WTC11 (cell line): Measurements from ENCODE around the gene ASTN2. TPM values are rescaled to one million over a fixed set of nuclear protein-coding genes. Genes with fewer than 3 reads are reported as not detected.

Source experiments
- ATAC-seq: fragments of 200-7000 bp; cut with Tn5 transposase; 2 replicates; pipeline ENCODE4 v1.10.0; 2021; ENCODE audit warnings: mild to moderate bottlenecking, moderate library complexity
- CTCF ChIA-PET: fragments of 300-600 bp; sonication (Branson Sonifier 250); formaldehyde crosslinking; loops from one replicate; lab custom pipeline; 2021; ENCODE audit warnings: antibody characterized with exemption; lab: Charles Lee
- POLR2A ChIA-PET: fragments of 350-600 bp; sonication (Branson Sonifier 250); formaldehyde crosslinking; loops from one replicate; lab custom pipeline; 2021; ENCODE audit warnings: antibody characterized with exemption; lab: Charles Lee
- DNase-seq: peaks from one replicate; pipeline ENCODE4 v3.0.0; 2021; ENCODE audit warnings: low spot score
- H3K27ac Mint-ChIP-seq: 2 replicates; pipeline ENCODE4 v1.8.0; 2021; ENCODE audit warnings: mixed read lengths
- H3K27me3 Mint-ChIP-seq: 2 replicates; pipeline ENCODE4 v1.8.0; 2021; ENCODE audit warnings: low read depth, mild to moderate bottlenecking, moderate library complexity, mixed read lengths
- H3K36me3 Mint-ChIP-seq: 2 replicates; pipeline ENCODE4 v1.8.0; 2021; ENCODE audit warnings: mixed read lengths
- H3K4me1 Mint-ChIP-seq: 2 replicates; pipeline ENCODE4 v1.8.0; 2022; ENCODE audit warnings: mixed read lengths
- H3K4me3 Mint-ChIP-seq: 2 replicates; pipeline ENCODE4 v1.8.0; 2021; ENCODE audit warnings: mild to moderate bottlenecking, moderate library complexity, mixed read lengths
- H3K9me3 Mint-ChIP-seq: 2 replicates; pipeline ENCODE4 v1.8.0; 2021; ENCODE audit warnings: mixed read lengths
- ATF1 ChIP-seq: sonication (generic); formaldehyde crosslinking; IDR thresholded peaks from 2 replicates; pipeline ENCODE4 v1.8.1; 2023; ENCODE audit warnings: mild to moderate bottlenecking, moderate library complexity, missing genetic modification reagents
- ATF2 ChIP-seq: sonication (generic); formaldehyde crosslinking; IDR thresholded peaks from 2 replicates; pipeline ENCODE4 v1.8.1; 2022; ENCODE audit warnings: low read depth, missing genetic modification reagents, borderline replicate concordance
- CREB1 ChIP-seq: sonication (generic); formaldehyde crosslinking; IDR thresholded peaks from 2 replicates; pipeline ENCODE4 v1.8.0; 2023; ENCODE audit warnings: mild to moderate bottlenecking, missing genetic modification reagents
- E2F1 ChIP-seq: sonication (generic); formaldehyde crosslinking; IDR thresholded peaks from 2 replicates; pipeline ENCODE4 v1.8.0; 2022; ENCODE audit warnings: mild to moderate bottlenecking, missing genetic modification reagents
- GRHL2 ChIP-seq: fragments of 250-450 bp; sonication (Bioruptor Pico); IDR thresholded peaks from 2 replicates; pipeline ENCODE4 v1.8.0; 2022; ENCODE audit warnings: mild to moderate bottlenecking, moderate library complexity; ENCODE audit not compliant: insufficient replicate concordance, severe bottlenecking
- KAT7 ChIP-seq: sonication (generic); formaldehyde crosslinking; IDR thresholded peaks from 2 replicates; pipeline ENCODE4 v1.8.1; 2023; ENCODE audit warnings: missing genetic modification reagents, mild to moderate bottlenecking, borderline replicate concordance
- MXD4 ChIP-seq: fragments of 250-450 bp; sonication (Bioruptor Pico); IDR thresholded peaks from 2 replicates; pipeline ENCODE4 v1.8.0; 2021; ENCODE audit warnings: mild to moderate bottlenecking, moderate library complexity, borderline replicate concordance
- NFATC4 ChIP-seq: fragments of 250-450 bp; sonication (Bioruptor Pico); IDR thresholded peaks from 2 replicates; pipeline ENCODE4 v1.9.0; 2021; ENCODE audit warnings: mild to moderate bottlenecking
- NFE2L1 ChIP-seq: sonication (generic); formaldehyde crosslinking; IDR thresholded peaks from 2 replicates; pipeline ENCODE4 v1.8.1; 2023; ENCODE audit warnings: missing genetic modification reagents
- NR2C2 ChIP-seq: sonication (generic); formaldehyde crosslinking; IDR thresholded peaks from 2 replicates; pipeline ENCODE4 v1.8.0; 2022; ENCODE audit warnings: mild to moderate bottlenecking, missing genetic modification reagents
- RELA ChIP-seq: sonication (generic); formaldehyde crosslinking; IDR thresholded peaks from 2 replicates; pipeline ENCODE4 v1.8.1; 2022; ENCODE audit warnings: missing genetic modification reagents, mild to moderate bottlenecking, borderline replicate concordance
- SMAD4 ChIP-seq: sonication (generic); formaldehyde crosslinking; IDR thresholded peaks from 2 replicates; pipeline ENCODE4 v1.8.0; 2022; ENCODE audit warnings: mild to moderate bottlenecking, missing genetic modification reagents
- SOX15 ChIP-seq: fragments of 250-450 bp; sonication (Bioruptor Pico); IDR thresholded peaks from 2 replicates; pipeline ENCODE4 v1.9.0; 2021; ENCODE audit warnings: mild to moderate bottlenecking
- SP1 ChIP-seq: sonication (generic); formaldehyde crosslinking; conservative IDR thresholded peaks from 2 replicates; pipeline ENCODE4 v1.8.1; 2022; ENCODE audit warnings: missing genetic modification reagents
- STAT6 ChIP-seq: sonication (generic); formaldehyde crosslinking; conservative IDR thresholded peaks from 2 replicates; pipeline ENCODE4 v1.8.1; 2023; ENCODE audit warnings: mild to moderate bottlenecking, low read depth, missing genetic modification reagents, moderate library complexity
- ZNF121 ChIP-seq: sonication (generic); formaldehyde crosslinking; IDR thresholded peaks from 2 replicates; pipeline ENCODE4 v1.8.0; 2023; ENCODE audit warnings: missing genetic modification reagents
- ZNF138 ChIP-seq: sonication (generic); formaldehyde crosslinking; conservative IDR thresholded peaks from 2 replicates; pipeline ENCODE4 v1.8.1; 2022; ENCODE audit warnings: mild to moderate bottlenecking, moderate library complexity, missing genetic modification reagents
- ZNF263 ChIP-seq: sonication (generic); formaldehyde crosslinking; IDR thresholded peaks from 2 replicates; pipeline ENCODE4 v1.8.1; 2022; ENCODE audit warnings: low read depth, mild to moderate bottlenecking, moderate library complexity, missing genetic modification reagents
- ZNF396 ChIP-seq: fragments of 250-450 bp; sonication (Bioruptor Pico); IDR thresholded peaks from 2 replicates; pipeline ENCODE4 v1.8.0; 2021; ENCODE audit warnings: mild to moderate bottlenecking, moderate library complexity, borderline replicate concordance
- ZNF416 ChIP-seq: fragments of 250-450 bp; sonication (Bioruptor Pico); IDR thresholded peaks from 2 replicates; pipeline ENCODE4 v1.9.0; 2021; ENCODE audit warnings: mild to moderate bottlenecking, inconsistent platforms
- total RNA-seq: library from RNA; stranded (reverse); gene quantifications from 3 replicates; pipeline ENCODE4 v1.2.3, GENCODE V29; 2021
- TF ChIP-seq, protein P1 (sequence below): sonication (generic); formaldehyde crosslinking; IDR thresholded peaks from 2 replicates; pipeline ENCODE4 v1.8.1; 2023; ENCODE audit warnings: mild to moderate bottlenecking, moderate library complexity, missing genetic modification reagents
- TF ChIP-seq, protein P2 (sequence below): sonication (generic); formaldehyde crosslinking; IDR thresholded peaks from 2 replicates; pipeline ENCODE4 v1.8.1; 2023; ENCODE audit warnings: mild to moderate bottlenecking, missing genetic modification reagents, moderate library complexity
- TF ChIP-seq, protein P3 (sequence below): sonication (generic); formaldehyde crosslinking; IDR thresholded peaks from 2 replicates; pipeline ENCODE4 v1.8.1; 2023; ENCODE audit warnings: mild to moderate bottlenecking, missing genetic modification reagents, moderate library complexity
- TF ChIP-seq, protein P4 (sequence below): sonication (generic); formaldehyde crosslinking; IDR thresholded peaks from 2 replicates; pipeline ENCODE4 v1.8.0; 2022; ENCODE audit warnings: mild to moderate bottlenecking, missing genetic modification reagents

Gene ASTN2
- total RNA-seq, 1 experiment from 2014 or later: 16.2 TPM

- Mint-ChIP-seq H3K9me3 (no peaks in the 10 kb centered on the region), H3K4me1 (peaks cover 38% of the 10 kb centered on the region), H3K4me3 (peak overlapping the region; percentile 37; the same call in 1 of the 2 replicates), H3K36me3 (no peaks in the 10 kb centered on the region), H3K27me3 (no peaks in the 10 kb centered on the region; the same call in 1 of the 2 replicates), H3K27ac (peak overlapping the region; percentile 95)
- CTCF ChIA-PET: interaction anchor here (1.0 to 3.4 kb wide), 5 partner anchors 16 to 111 kb away, joined by 3 to 17 read pairs (median 4); no protein-coding TSS in a partner anchor
- POLR2A ChIA-PET: no interaction called here
- TF ChIP-seq SMAD4 (CRISPR knock-in tag) (no peak), NR2C2 (no peak), STAT6 (no peak), NFE2L1 (CRISPR knock-in tag) (no peak), KAT7 (CRISPR knock-in tag) (no peak), CREB1 (CRISPR knock-in tag) (no peak), E2F1 (CRISPR knock-in tag) (no peak), ZNF263 (CRISPR knock-in tag) (no peak), ATF1 (CRISPR knock-in tag) (no peak)
- TF ChIP-seq, protein P1, sequence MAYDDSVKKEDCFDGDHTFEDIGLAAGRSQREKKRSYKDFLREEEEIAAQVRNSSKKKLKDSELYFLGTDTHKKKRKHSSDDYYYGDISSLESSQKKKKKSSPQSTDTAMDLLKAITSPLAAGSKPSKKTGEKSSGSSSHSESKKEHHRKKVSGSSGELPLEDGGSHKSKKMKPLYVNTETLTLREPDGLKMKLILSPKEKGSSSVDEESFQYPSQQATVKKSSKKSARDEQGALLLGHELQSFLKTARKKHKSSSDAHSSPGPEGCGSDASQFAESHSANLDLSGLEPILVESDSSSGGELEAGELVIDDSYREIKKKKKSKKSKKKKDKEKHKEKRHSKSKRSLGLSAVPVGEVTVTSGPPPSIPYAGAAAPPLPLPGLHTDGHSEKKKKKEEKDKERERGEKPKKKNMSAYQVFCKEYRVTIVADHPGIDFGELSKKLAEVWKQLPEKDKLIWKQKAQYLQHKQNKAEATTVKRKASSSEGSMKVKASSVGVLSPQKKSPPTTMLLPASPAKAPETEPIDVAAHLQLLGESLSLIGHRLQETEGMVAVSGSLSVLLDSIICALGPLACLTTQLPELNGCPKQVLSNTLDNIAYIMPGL: no peak
- TF ChIP-seq, protein P2, sequence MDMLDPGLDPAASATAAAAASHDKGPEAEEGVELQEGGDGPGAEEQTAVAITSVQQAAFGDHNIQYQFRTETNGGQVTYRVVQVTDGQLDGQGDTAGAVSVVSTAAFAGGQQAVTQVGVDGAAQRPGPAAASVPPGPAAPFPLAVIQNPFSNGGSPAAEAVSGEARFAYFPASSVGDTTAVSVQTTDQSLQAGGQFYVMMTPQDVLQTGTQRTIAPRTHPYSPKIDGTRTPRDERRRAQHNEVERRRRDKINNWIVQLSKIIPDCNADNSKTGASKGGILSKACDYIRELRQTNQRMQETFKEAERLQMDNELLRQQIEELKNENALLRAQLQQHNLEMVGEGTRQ (CRISPR knock-in tag): no peak
- DNase-seq (peak; percentile 38), ATAC-seq (peak; percentile 95)
Observed at GRCh38 chr9:117377046-117377445, 37.8 kb downstream of the ASTN2 start.

- no peaks in the 10 kb centered on the region for H3K36me3 Mint-ChIP-seq
- no peaks in the 10 kb centered on the region for H3K9me3 Mint-ChIP-seq
- H3K4me1 Mint-ChIP-seq: peaks cover 48% of the 10 kb centered on the region
- H3K27ac Mint-ChIP-seq: 0 out of 2 replicates have a peak overlapping the region, but pooled peaks have one; percentile 95
- ChIA-PET POLR2A (no interaction called here), CTCF (interaction anchor here (0.9 to 3.4 kb wide), 4 partner anchors 17 to 37 kb away, joined by 3 to 17 read pairs (median 5); no protein-coding TSS in a partner anchor)
- DNase-seq: no peak
- no peak overlapping the region for H3K4me3 Mint-ChIP-seq
- ATAC-seq: no peak
- no peaks in the 10 kb centered on the region; the same call in 1 of the 2 replicates for H3K27me3 Mint-ChIP-seq
- TF ChIP-seq ZNF121 (CRISPR knock-in tag) (no peak), ATF2 (CRISPR knock-in tag) (no peak), ZNF138 (CRISPR knock-in tag) (no peak), NFATC4 (CRISPR knock-in tag) (no peak), RELA (CRISPR knock-in tag) (no peak), ZNF416 (CRISPR knock-in tag) (no peak), SOX15 (no peak), GRHL2 (no peak), ZNF396 (CRISPR knock-in tag) (no peak), SP1 (no peak), MXD4 (CRISPR knock-in tag) (no peak)
- TF ChIP-seq, protein P1: no peak
- TF ChIP-seq, protein P2 (CRISPR knock-in tag): no peak
- TF ChIP-seq, protein P3, sequence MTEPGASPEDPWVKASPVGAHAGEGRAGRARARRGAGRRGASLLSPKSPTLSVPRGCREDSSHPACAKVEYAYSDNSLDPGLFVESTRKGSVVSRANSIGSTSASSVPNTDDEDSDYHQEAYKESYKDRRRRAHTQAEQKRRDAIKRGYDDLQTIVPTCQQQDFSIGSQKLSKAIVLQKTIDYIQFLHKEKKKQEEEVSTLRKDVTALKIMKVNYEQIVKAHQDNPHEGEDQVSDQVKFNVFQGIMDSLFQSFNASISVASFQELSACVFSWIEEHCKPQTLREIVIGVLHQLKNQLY (CRISPR knock-in tag): no peak
- TF ChIP-seq, protein P4, sequence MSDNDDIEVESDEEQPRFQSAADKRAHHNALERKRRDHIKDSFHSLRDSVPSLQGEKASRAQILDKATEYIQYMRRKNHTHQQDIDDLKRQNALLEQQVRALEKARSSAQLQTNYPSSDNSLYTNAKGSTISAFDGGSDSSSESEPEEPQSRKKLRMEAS (CRISPR knock-in tag): no peak
Observed at GRCh38 chr9:117375956-117376355, 38.9 kb downstream of the ASTN2 start.
